ENCODE results near the gene IAPP.

IAPP gene

GRCh38 chr12:21372602-21373001, at the start of gene IAPP:
Gene IAPP, plus strand, starts transcription at chr12:21372902. Its CDS starts 450 bp downstream, at chr12:21373352.
- Histone ChIP-seq H3K36me3 (ENCODE audit: insufficient read depth, low read length) (no peaks in the 10 kb centered on the region), H3K9me2 (ENCODE audit: low read depth, low read length) (no peaks in the 10 kb centered on the region), H3F3A (ENCODE audit: insufficient read depth, low read length) (no peaks in the 10 kb centered on the region), H3K27ac (ENCODE audit: low read depth, low read length, poor library complexity, severe bottlenecking) (no peak within 1 kb of the TSS), H3K9ac (ENCODE audit: low read length) (no peak within 1 kb of the TSS), H3K27me3 (ENCODE audit: insufficient read depth, low read length) (no peaks in the 10 kb centered on the region), H3K4me3 (ENCODE audit: low read depth, low read length, poor library complexity, severe bottlenecking) (no peak within 1 kb of the TSS), H2AFZ (ENCODE audit: low read length) (no peak within 1 kb of the TSS), H3K79me2 (ENCODE audit: insufficient read depth, low read length) (no peaks in the 10 kb centered on the region), H3K9me3 (ENCODE audit: low read length) (no peaks in the 10 kb centered on the region), H3K4me1 (ENCODE audit: insufficient read depth, low read length, severe bottlenecking) (no peaks in the 10 kb centered on the region), H4K20me1 (ENCODE audit: insufficient read depth, low read length) (no peaks in the 10 kb centered on the region), H3K4me2 (ENCODE audit: low read length) (no peak within 1 kb of the TSS)
- TF ChIP-seq EZH2 (IDR thresholded peaks at IDR 0.05; ENCODE audit: borderline replicate concordance, low read length) (no peak), CTCF (IDR thresholded peaks at IDR 0.05; ENCODE audit: low read length) (no peak)

GRCh38 chr12:21323736-21324135, 49.0 kb upstream of the IAPP start:
- no peak overlapping the region for H3K4me2 ChIP-seq (ENCODE audit: low read length)
- no peak overlapping the region for H2AFZ ChIP-seq (ENCODE audit: low read length)

GRCh38 chr12:21324551-21324950, 48.2 kb upstream of the IAPP start:
- no peaks in the 10 kb centered on the region for H3F3A ChIP-seq (ENCODE audit: insufficient read depth, low read length)
- no peak overlapping the region for H3K4me2 ChIP-seq (ENCODE audit: low read length)
- H3K9me2 ChIP-seq (ENCODE audit: low read depth, low read length): no peaks in the 10 kb centered on the region
- H4K20me1 ChIP-seq (ENCODE audit: insufficient read depth, low read length): no peaks in the 10 kb centered on the region
- no peak overlapping the region for H3K27ac ChIP-seq (ENCODE audit: low read depth, low read length, poor library complexity, severe bottlenecking)
- no peaks in the 10 kb centered on the region for H3K27me3 ChIP-seq (ENCODE audit: insufficient read depth, low read length)
- no peaks in the 10 kb centered on the region for H3K4me1 ChIP-seq (ENCODE audit: insufficient read depth, low read length, severe bottlenecking)
- H3K9me3 ChIP-seq (ENCODE audit: low read length): no peaks in the 10 kb centered on the region
- no peaks in the 10 kb centered on the region for H3K79me2 ChIP-seq (ENCODE audit: insufficient read depth, low read length)
- H3K4me3 ChIP-seq (ENCODE audit: low read depth, low read length, poor library complexity, severe bottlenecking): no peak overlapping the region
- H3K9ac ChIP-seq (ENCODE audit: low read length): no peak overlapping the region
- H3K36me3 ChIP-seq (ENCODE audit: insufficient read depth, low read length): no peaks in the 10 kb centered on the region
- TF ChIP-seq EZH2 (IDR thresholded peaks at IDR 0.05; ENCODE audit: borderline replicate concordance, low read length): no peak
- TF ChIP-seq CTCF (IDR thresholded peaks at IDR 0.05; ENCODE audit: low read length): no peak
- no peak overlapping the region for H2AFZ ChIP-seq (ENCODE audit: low read length)

More at GRCh38 chr12:21323736-21324135, 49.0 kb upstream of the IAPP start:
- no peaks in the 10 kb centered on the region for H3K4me1 ChIP-seq (ENCODE audit: insufficient read depth, low read length, severe bottlenecking)
- H3F3A ChIP-seq (ENCODE audit: insufficient read depth, low read length): no peaks in the 10 kb centered on the region
- no peak overlapping the region for H3K4me3 ChIP-seq (ENCODE audit: low read depth, low read length, poor library complexity, severe bottlenecking)
- H3K9ac ChIP-seq (ENCODE audit: low read length): no peak overlapping the region
- no peaks in the 10 kb centered on the region for H3K27me3 ChIP-seq (ENCODE audit: insufficient read depth, low read length)
- H4K20me1 ChIP-seq (ENCODE audit: insufficient read depth, low read length): no peaks in the 10 kb centered on the region
- no peak for TF ChIP-seq CTCF (IDR thresholded peaks at IDR 0.05; ENCODE audit: low read length)
- no peaks in the 10 kb centered on the region for H3K79me2 ChIP-seq (ENCODE audit: insufficient read depth, low read length)
- no peaks in the 10 kb centered on the region for H3K36me3 ChIP-seq (ENCODE audit: insufficient read depth, low read length)
- no peaks in the 10 kb centered on the region for H3K9me3 ChIP-seq (ENCODE audit: low read length)
- no peak overlapping the region for H3K27ac ChIP-seq (ENCODE audit: low read depth, low read length, poor library complexity, severe bottlenecking)
- no peaks in the 10 kb centered on the region for H3K9me2 ChIP-seq (ENCODE audit: low read depth, low read length)
